HCT116 (cell line): ENCODE measurements around the gene ABCG5. TPM values are rescaled to one million over a fixed set of nuclear protein-coding genes. Genes with fewer than 3 reads are reported as not detected.

Experiments
- ATAC-seq: fragments of 200-7000 bp; cut with Tn5 transposase; 2 replicates; pipeline ENCODE4 v1.9.1; 2020; ENCODE audit warnings: mild to moderate bottlenecking, moderate library complexity
- BruUV-seq: library from RNA; stranded (reverse); fragments of 400-500 nt; replicated peaks from 2 replicates; lab custom pipeline; 2021; lab: Mats Ljungman, UMichigan
- CTCF ChIA-PET: fragments of 300-600 bp; sonication (Branson Sonifier 250); formaldehyde crosslinking; loops from one replicate; lab custom pipeline; 2021; ENCODE audit warnings: antibody characterized with exemption; lab: Charles Lee
- POLR2A ChIA-PET: fragments of 300-600, 350-600 bp; sonication (Branson Sonifier 250); formaldehyde crosslinking; loops from one replicate; lab custom pipeline; 2021; ENCODE audit warnings: antibody characterized with exemption; lab: Charles Lee
- RAD21 ChIA-PET, 2 experiments: fragments of 300-600 bp; sonication (Branson Sonifier 250); formaldehyde crosslinking; loops; one replicate each; lab custom pipeline; 2023; ENCODE audit warnings: low total read pairs in 2 of 2; ENCODE audit not compliant: uncharacterized antibody in 2 of 2, unreplicated experiment in 2 of 2, low non-redundant PET in 1 of 2; lab: Charles Lee
- DNase-seq: peaks from one replicate; pipeline ENCODE4 v3.0.0-alpha.2; 2010; ENCODE audit warnings: low read depth, low spot score
- H2AFZ ChIP-seq: fragments of 200-600 bp; shearing (Covaris generic), sonication (generic); 2 replicates; pipeline ENCODE4 v1.6.1; 2017; ENCODE audit warnings: low read depth, mixed run types, mixed read lengths, antibody characterized with exemption, low read length; ENCODE audit not compliant: poor library complexity, severe bottlenecking
- H3K27ac ChIP-seq: 2 replicates; pipeline ENCODE4 v1.5.1; 2012; ENCODE audit warnings: low read depth, low read length
- H3K27me3 ChIP-seq: fragments of 200-600 bp; sonication (generic); 2 replicates; pipeline ENCODE4 v1.6.1; 2016; ENCODE audit warnings: mixed run types, low read length, mixed read lengths; ENCODE audit not compliant: insufficient read depth
- H3K36me3 ChIP-seq, 2 experiments: fragments of 200-500 bp in 1 of 2; fragments of 200-600 bp in 1 of 2; sonication (Bioruptor generic) in 1 of 2; sonication (generic) in 1 of 2; 2 replicates each; pipeline versions ENCODE4 v1.5.1 to v1.6.1; 2014 to 2016; ENCODE audit warnings: low read length in 2 of 2, inconsistent platforms in 1 of 2, mixed read lengths in 1 of 2, mixed run types in 1 of 2; ENCODE audit not compliant: insufficient read depth in 2 of 2, control insufficient read depth in 1 of 2
- H3K4me1 ChIP-seq, 2 experiments: fragments of 200-600 bp in 1 of 2; sonication (generic) in 1 of 2; 2 replicates each; pipeline versions ENCODE4 v1.5.1 to v1.6.1; 2012 to 2017; ENCODE audit warnings: low read length in 2 of 2, inconsistent platforms in 1 of 2, mild to moderate bottlenecking in 1 of 2, mixed read lengths in 1 of 2, mixed run types in 1 of 2, moderate library complexity in 1 of 2; ENCODE audit not compliant: insufficient read depth in 2 of 2, control insufficient read depth in 1 of 2
- H3K4me2 ChIP-seq: fragments of 200-600 bp; sonication (generic); 2 replicates; pipeline ENCODE4 v1.6.1; 2017; ENCODE audit warnings: mixed run types, low read length, mixed read lengths
- H3K4me3 ChIP-seq, 2 experiments: fragments of 200-600 bp in 1 of 2; sonication (generic) in 1 of 2; replicated peaks in 1 of 2; 2 replicates each; pipeline ENCODE4 v1.5.1; 2011 to 2016; ENCODE audit warnings: low read length in 2 of 2, control low read depth in 1 of 2, low read depth in 1 of 2, mild to moderate bottlenecking in 1 of 2, mixed read lengths in 1 of 2, mixed run types in 1 of 2
- H3K79me2 ChIP-seq: fragments of 200-600 bp; sonication (generic); 2 replicates; pipeline ENCODE4 v1.6.1; 2017; ENCODE audit warnings: mild to moderate bottlenecking, mixed run types, low read length, moderate library complexity, mixed read lengths; ENCODE audit not compliant: insufficient read depth
- H3K9ac ChIP-seq: fragments of 200-600 bp; sonication (generic); 2 replicates; pipeline ENCODE4 v1.6.1; 2016; ENCODE audit warnings: low read length, mixed read lengths
- H3K9me2 ChIP-seq: fragments of 200-600 bp; sonication (generic), shearing (Covaris generic); 2 replicates; pipeline ENCODE4 v1.6.1; 2017; ENCODE audit warnings: mixed run types, mild to moderate bottlenecking, moderate library complexity; ENCODE audit not compliant: insufficient read depth
- H3K9me3 ChIP-seq, 2 experiments: fragments of 200-500 bp in 1 of 2; fragments of 200-600 bp in 1 of 2; sonication (Bioruptor generic) in 1 of 2; sonication (generic) in 1 of 2; 2 replicates each; pipeline ENCODE4 v1.6.1; 2014 to 2017; ENCODE audit warnings: low read length in 2 of 2, mixed read lengths in 2 of 2, inconsistent platforms in 1 of 2, low read depth in 1 of 2, mild to moderate bottlenecking in 1 of 2, mixed run types in 1 of 2, moderate library complexity in 1 of 2; ENCODE audit not compliant: control insufficient read depth in 1 of 2, insufficient read depth in 1 of 2
- H4K20me1 ChIP-seq: fragments of 200-600 bp; sonication (generic), shearing (Covaris generic); 2 replicates; pipeline ENCODE4 v1.6.1; 2017; ENCODE audit warnings: mixed run types, mild to moderate bottlenecking, moderate library complexity; ENCODE audit not compliant: insufficient read depth
- ATF3 ChIP-seq: IDR thresholded peaks from 2 replicates; pipeline ENCODE4 v1.6.1; 2012
- CTCF ChIP-seq, 3 experiments: fragments of 200-600 bp in 1 of 3; sonication (generic) in 1 of 3; IDR thresholded peaks in 2 of 3; conservative IDR thresholded peaks in 1 of 3; 2 replicates each; pipeline ENCODE4 v1.5.1; 2012 to 2017; ENCODE audit warnings: low read depth in 2 of 3, low read length in 2 of 3, antibody characterized with exemption in 1 of 3, borderline replicate concordance in 1 of 3, control low read depth in 1 of 3, mild to moderate bottlenecking in 1 of 3, mixed read lengths in 1 of 3, mixed run types in 1 of 3, moderate library complexity in 1 of 3; ENCODE audit not compliant: insufficient read depth in 1 of 3
- EGR1 ChIP-seq: IDR thresholded peaks from 2 replicates; pipeline ENCODE4 v1.6.1; 2012; ENCODE audit warnings: low read depth
- ELF1 ChIP-seq: IDR thresholded peaks from 2 replicates; pipeline ENCODE4 v1.6.1; 2012; ENCODE audit warnings: low read depth, borderline replicate concordance
- EZH2 ChIP-seq: fragments of 200-600 bp; sonication (generic); IDR thresholded peaks from 2 replicates; pipeline ENCODE4 v1.6.1; 2017; ENCODE audit warnings: antibody characterized with exemption, mixed run types
- EZH2phosphoT487 ChIP-seq: fragments of 200-600 bp; IDR thresholded peaks from 2 replicates; pipeline ENCODE4 v1.6.1; 2018; ENCODE audit warnings: antibody characterized with exemption, borderline replicate concordance
- FOSL1 ChIP-seq: IDR thresholded peaks from 2 replicates; pipeline ENCODE4 v1.6.1; 2012; ENCODE audit warnings: low read depth
- JUND ChIP-seq: IDR thresholded peaks from 2 replicates; pipeline ENCODE4 v1.6.1; 2012
- MAX ChIP-seq: IDR thresholded peaks from 2 replicates; pipeline ENCODE4 v1.6.1; 2012
- POLR2A ChIP-seq: IDR thresholded peaks from 2 replicates; pipeline ENCODE4 v1.7.0; 2011; ENCODE audit warnings: borderline replicate concordance; ENCODE audit not compliant: insufficient read depth, insufficient read length; ENCODE audit errors: extremely low read depth
- POLR2AphosphoS5 ChIP-seq: IDR thresholded peaks from 2 replicates; pipeline ENCODE4 v1.6.1; 2011; ENCODE audit warnings: mild to moderate bottlenecking, low read depth, low read length, moderate library complexity
- RAD21 ChIP-seq: IDR thresholded peaks from 2 replicates; pipeline ENCODE4 v1.6.1; 2012; ENCODE audit warnings: low read depth, mild to moderate bottlenecking
- REST ChIP-seq: IDR thresholded peaks from 2 replicates; pipeline ENCODE4 v1.6.1; 2012; ENCODE audit warnings: low read depth
- SP1 ChIP-seq: IDR thresholded peaks from 2 replicates; pipeline ENCODE4 v1.6.1; 2012; ENCODE audit warnings: low read depth
- SRF ChIP-seq: IDR thresholded peaks from 2 replicates; pipeline ENCODE4 v1.6.1; 2012; ENCODE audit warnings: low read depth
- TCF7L2 ChIP-seq: IDR thresholded peaks from 2 replicates; pipeline ENCODE4 v1.7.0; 2011; ENCODE audit warnings: borderline replicate concordance, inconsistent platforms; ENCODE audit not compliant: insufficient read depth, insufficient read length; ENCODE audit errors: extremely low read depth
- YY1 ChIP-seq: IDR thresholded peaks from 2 replicates; pipeline ENCODE4 v1.6.1; 2011; ENCODE audit warnings: low read length, low read depth, moderate library complexity, mild to moderate bottlenecking; ENCODE audit not compliant: insufficient replicate concordance; ENCODE audit errors: extremely low read depth
- ZBTB33 ChIP-seq: IDR thresholded peaks from 2 replicates; pipeline ENCODE4 v1.6.1; 2011; ENCODE audit warnings: mild to moderate bottlenecking, low read length, moderate library complexity; ENCODE audit not compliant: insufficient replicate concordance; ENCODE audit errors: extremely low read depth
- ZFX ChIP-seq: fragments of 450-650 bp; IDR thresholded peaks from 2 replicates; pipeline ENCODE4 v1.6.1; 2017
- ZNF274 ChIP-seq: fragments of 200-500 bp; sonication (Bioruptor generic); IDR thresholded peaks from 2 replicates; pipeline ENCODE4 v1.6.1; 2014; ENCODE audit warnings: mild to moderate bottlenecking, low read depth, low read length, inconsistent platforms
- intact Hi-C: fragments of 100-400 bp; cut with micrococcal nuclease; formaldehyde crosslinking; loops from 2 replicates; pipeline ENCODE4 v1.10.0; 2022
- total RNA-seq: library from RNA; stranded (reverse); gene quantifications from one replicate; pipeline ENCODE4 v1.2.1, GENCODE V29; 2021; ENCODE audit not compliant: unreplicated experiment

ABCG5 gene
- total RNA-seq, 1 experiment from 2014 or later: not detected

- DNase-seq: no peak
- intact Hi-C loops: no loop called here
Observed at GRCh38 chr2:43803113-43803512, 35.5 kb downstream of the ABCG5 start.

More at GRCh38 chr2:43803113-43803512, 35.5 kb downstream of the ABCG5 start:
- no peaks in the 10 kb centered on the region for H3K36me3 ChIP-seq
- no peaks in the 10 kb centered on the region for H4K20me1 ChIP-seq
- CTCF ChIA-PET: no interaction called here
- H3K4me1 ChIP-seq: no peaks in the 10 kb centered on the region
- H3K9me2 ChIP-seq: no peaks in the 10 kb centered on the region
- RAD21 ChIA-PET: no interaction called here
- no peaks in the 10 kb centered on the region for H3K27me3 ChIP-seq
- no peak overlapping the region for H2AFZ ChIP-seq
- H3K4me3 ChIP-seq: no peak overlapping the region
- H3K27ac ChIP-seq: no peak overlapping the region
- H3K79me2 ChIP-seq: no peaks in the 10 kb centered on the region
- TF ChIP-seq ZBTB33 (no peak), RAD21 (no peak), ELF1 (no peak), MAX (no peak), CTCF (IDR thresholded peaks at IDR 0.05 in 2 of 3, conservative IDR thresholded peaks at IDR 0.05 in 1 of 3; ENCODE audit: borderline replicate concordance in 1 of 3, insufficient read depth in 1 of 3, low read depth in 2 of 3, low read length in 2 of 3) (no peak), EZH2phosphoT487 (no peak), EGR1 (no peak), JUND (no peak), FOSL1 (no peak), ZFX (no peak), TCF7L2 (no peak), EZH2 (no peak), POLR2A (no peak), SRF (no peak), POLR2AphosphoS5 (no peak), ZNF274 (no peak), SP1 (no peak), ATF3 (no peak), YY1 (no peak), REST (no peak)
- POLR2A ChIA-PET: no interaction called here
- H3K4me2 ChIP-seq: no peak overlapping the region
- H3K9me3 ChIP-seq: no peaks in the 10 kb centered on the region
- BruUV-seq: no TSS peak
- H3K9ac ChIP-seq: no peak overlapping the region
- no peak for ATAC-seq
